Ovary (tissue), 9 donors: Measurements from ENCODE around the gene LTO1. TPM values are rescaled to one million over a fixed set of nuclear protein-coding genes. Genes with fewer than 3 reads are reported as not detected.
A peak's percentile ranks its signal among the peaks of the same experiment; 100 is the strongest.

Experiments used
- DNase-seq, 5 donors: peaks; one replicate each; pipeline ENCODE4 v3.0.0-alpha.2; 2019 to 2020
- H3K27ac ChIP-seq, 2 donors: fragments of 200-600 bp; one replicate each; pipeline versions ENCODE4 v1.5.1 to v1.8.0; 2019 to 2022
- H3K27me3 ChIP-seq: fragments of 200-600 bp; one replicate; pipeline ENCODE4 v1.8.0; 2022
- H3K36me3 ChIP-seq: fragments of 200-600 bp; sonication (generic); one replicate; pipeline ENCODE4 v1.5.1; 2019
- H3K4me1 ChIP-seq: one replicate; pipeline ENCODE4 v1.8.1; 2013; ENCODE audit warnings: mild to moderate bottlenecking, moderate library complexity; ENCODE audit not compliant: insufficient read depth
- H3K4me3 ChIP-seq: fragments of 200-600 bp; sonication (generic); one replicate; pipeline ENCODE4 v1.5.1; 2017
- H3K9me3 ChIP-seq, 2 donors: fragments of 200-600 bp in 1 of 2; sonication (generic) in 1 of 2; one replicate each; pipeline versions ENCODE4 v1.5.1 to v1.8.1; 2013 to 2019; ENCODE audit warnings: mild to moderate bottlenecking in 1 of 2, moderate library complexity in 1 of 2
- CTCF ChIP-seq, 3 donors: fragments of 450-650 bp in 2 of 3; fragments of 200-600 bp in 1 of 3; IDR thresholded peaks; one replicate each; pipeline versions ENCODE4 v1.5.1 to v1.8.0; 2016 to 2022; ENCODE audit warnings: antibody characterized with exemption in 3 of 3, mild to moderate bottlenecking in 1 of 3
- EP300 ChIP-seq: sonication (generic); formaldehyde crosslinking; IDR thresholded peaks from one replicate; pipeline ENCODE4 v1.6.1; 2017; ENCODE audit warnings: antibody characterized with exemption
- POLR2A ChIP-seq: fragments of 450-650 bp; IDR thresholded peaks from one replicate; pipeline ENCODE4 v1.6.1; 2017; ENCODE audit warnings: antibody characterized with exemption, mild to moderate bottlenecking, moderate library complexity
- WGBS, 3 donors: extraction: QIAGEN DNeasy Blood & Tissue Kit in 1 of 3; methylation state at CpG; one replicate each; pipeline versions ENCODE4 v1.1.5 to v1.1.7; 2013 to 2017; 5-methylcytosine and 5-hydroxymethylcytosine counted together
- intact Hi-C, 4 donors: fragments of 100-400 bp; cut with DNase I; formaldehyde crosslinking; loops; one replicate each; pipeline versions ENCODE4 v1.11.0 to v1.15.1; 2022 to 2023
- polyA plus RNA-seq, 2 donors: library from polyadenylated mRNA; stranded (reverse); fragments of 200-250 nt in 1 of 2; fragments of 350-450 nt in 1 of 2; fragmentation: Illumina TruSeq in 1 of 2; extraction: RNeasy Lipid Tissue Mini Kit (QIAGEN cat#74804) in 1 of 2; gene quantifications; one replicate each; pipeline ENCODE4 v1.2.3, GENCODE V29; 2013 to 2014
- total RNA-seq, 7 donors: library from RNA; depleted of rRNA in 2 of 7; stranded (reverse); fragments of >200 nt in 2 of 7; fragmentation: NEBNext Ultra II Directional in 3 of 7; extraction: Animal tissue kit (Norgen Biotek cat#: 25700) in 3 of 7; gene quantifications; one replicate each; pipeline versions ENCODE4 v1.1.0 to v1.2.4, GENCODE V29; 2016 to 2023
- donor health status: DM: no; HTN: no; CAD: no; lungs with moderate emphysema.
- donor health status: DM: no; HTN: no; CAD: no.
- donor health status: Bipolar disorder and iron deficiency.
- donor health status: DM: yes; HTN: yes; CAD: no.
- donor health status: DM: no; HTN: no; CAD: no.
- donor health status: DM: yes; HTN: yes; CAD: no.

The LTO1 gene
- total and polyA plus RNA-seq, 9 donors = 13.4 to 29.9 (median 19.8) TPM

GRCh38 chr11:69703453-69703767 is 28.3 kb upstream of the LTO1 start:
- WGBS, 3 donors = 0 to 2% (median 1%) methylated on average over 33 to 34 of the region's 34 CpGs

GRCh38 chr11:69702769-69703452 is 27.8 kb upstream of the LTO1 start:
- Histone ChIP-seq H3K4me3 (no peak overlapping the region), H3K9me3 (no peaks in the 10 kb centered on the region), H3K27me3 (no peaks in the 10 kb centered on the region), H3K4me1 (no peaks in the 10 kb centered on the region), H3K36me3 (no peaks in the 10 kb centered on the region), H3K27ac (no peak overlapping the region)
- no peak for DNase-seq
- intact Hi-C loops = loop anchor here in 2 of 4 donors (10.0 kb wide), 1 partner anchor 182 kb away; no protein-coding TSS in a partner anchor
- 3 to 6% (median 5%) methylated on average over 45 of the region's 45 CpGs for WGBS, 3 donors
- no peak for TF ChIP-seq EP300
- TF ChIP-seq CTCF (IDR thresholded peaks at IDR 0.05) = no peak
- no peak for TF ChIP-seq POLR2A

More at GRCh38 chr11:69703453-69703767, 28.3 kb upstream of the LTO1 start:
- Histone ChIP-seq H3K4me3 (no peak overlapping the region), H3K27me3 (no peaks in the 10 kb centered on the region), H3K9me3 (no peaks in the 10 kb centered on the region), H3K27ac (no peak overlapping the region), H3K36me3 (no peaks in the 10 kb centered on the region), H3K4me1 (no peaks in the 10 kb centered on the region)
- intact Hi-C loops = loop anchor here in 2 of 4 donors (10.0 kb wide), 1 partner anchor 181 kb away; no protein-coding TSS in a partner anchor
- no peak for DNase-seq
- TF ChIP-seq CTCF (IDR thresholded peaks at IDR 0.05) = no peak
- TF ChIP-seq EP300 = no peak
- TF ChIP-seq POLR2A = no peak

- 1 to 10% (median 2%) methylated on average over 34 to 35 of the region's 35 CpGs for WGBS, 3 donors
- H3K27ac ChIP-seq = no peak overlapping the region
- no peaks in the 10 kb centered on the region for H3K27me3 ChIP-seq
- TF ChIP-seq CTCF (IDR thresholded peaks at IDR 0.05) = no peak
- TF ChIP-seq POLR2A = no peak
- no peak for TF ChIP-seq EP300
- H3K9me3 ChIP-seq = no peaks in the 10 kb centered on the region
- DNase-seq = no peak
- intact Hi-C loops = loop anchor here in 2 of 4 donors (10.0 kb wide), 1 partner anchor 183 kb away; no protein-coding TSS in a partner anchor
- no peak overlapping the region for H3K4me3 ChIP-seq
- H3K36me3 ChIP-seq = no peaks in the 10 kb centered on the region
- H3K4me1 ChIP-seq = no peaks in the 10 kb centered on the region
Measured at GRCh38 chr11:69702239-69702691, 27.1 kb upstream of the LTO1 start.

DNA sequence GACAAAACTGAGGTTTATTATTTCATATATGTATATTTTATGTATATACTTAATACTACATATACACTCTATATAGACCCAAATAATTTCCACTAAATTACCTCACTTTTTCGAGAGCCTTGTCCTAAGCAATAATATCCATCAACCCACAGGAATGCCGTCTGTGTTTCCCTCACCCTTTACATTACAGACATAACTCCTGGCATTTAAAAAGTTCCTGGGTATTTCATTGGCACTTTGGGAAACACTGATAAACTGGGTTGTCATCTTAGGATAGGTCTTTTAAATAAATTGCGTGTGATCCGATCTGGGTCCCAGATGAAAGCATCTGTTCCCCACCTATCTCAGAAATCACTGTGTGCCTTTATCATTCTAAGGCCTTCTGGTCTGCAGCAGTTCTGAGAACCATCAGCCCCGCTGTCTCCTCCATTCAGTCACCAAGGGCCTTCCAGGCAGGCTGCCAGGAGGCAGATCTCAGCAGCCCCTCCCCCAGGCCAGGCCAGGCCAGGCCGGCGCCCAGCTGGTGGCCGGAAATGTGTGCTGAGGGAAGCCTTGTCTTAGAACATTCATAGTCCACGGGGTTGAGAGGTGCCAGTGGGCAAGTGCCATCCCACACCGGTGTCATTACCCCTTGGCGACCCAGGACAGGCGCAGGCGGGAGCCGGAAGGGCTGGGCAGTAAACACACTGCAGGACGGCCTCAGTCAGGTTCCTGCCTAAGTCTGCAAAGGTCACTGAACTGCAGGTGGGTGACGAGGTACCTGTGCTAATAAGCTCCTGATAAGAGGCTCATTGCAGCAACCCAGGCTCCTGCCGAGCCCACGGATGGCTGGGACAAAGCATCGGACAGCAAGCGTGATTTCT is 25.4 kb upstream of the LTO1 start:
- Histone ChIP-seq H3K36me3 (no peaks in the 10 kb centered on the region), H3K27ac (no peak overlapping the region), H3K9me3 (no peaks in the 10 kb centered on the region), H3K27me3 (no peaks in the 10 kb centered on the region), H3K4me1 (no peaks in the 10 kb centered on the region), H3K4me3 (no peak overlapping the region)
- peak in 1 of 5 donors; percentile 44 for DNase-seq
- intact Hi-C loops = loop anchor here in 2 of 4 donors (10.0 kb wide), 1 partner anchor 184 kb away; no protein-coding TSS in a partner anchor
- 26 to 31% (median 30%) methylated on average over 20 of the region's 20 CpGs for WGBS, 3 donors
- TF ChIP-seq CTCF (IDR thresholded peaks at IDR 0.05) (no peak), POLR2A (no peak), EP300 (no peak)
